ENCODE data around the gene MUSK. TPM values are rescaled to one million over a fixed set of nuclear protein-coding genes. Genes with fewer than 3 reads are reported as not detected.
"Not testable (repeated sequence)": the region's sequence is repeated elsewhere in the genome, so short reads cannot be mapped to it uniquely, and the experiment has no call there.

The MUSK gene
- total RNA-seq, 3 donors from 2014 or later: not detected

GRCh38 chr9:110659891-110660541 lies 8.6 kb upstream of the MUSK start:
- ATAC-seq (no peak), DNase-seq (no peak)
- Mint-ChIP-seq H3K9me3 (peaks cover 3% of the 10 kb centered on the region), H3K4me1 (ENCODE audit: low read depth) (no peaks in the 10 kb centered on the region), H3K36me3 (ENCODE audit: insufficient read depth) (no peaks in the 10 kb centered on the region), H3K27me3 (ENCODE audit: low read depth) (no peaks in the 10 kb centered on the region), H3K4me3 (no peak overlapping the region)

DNA sequence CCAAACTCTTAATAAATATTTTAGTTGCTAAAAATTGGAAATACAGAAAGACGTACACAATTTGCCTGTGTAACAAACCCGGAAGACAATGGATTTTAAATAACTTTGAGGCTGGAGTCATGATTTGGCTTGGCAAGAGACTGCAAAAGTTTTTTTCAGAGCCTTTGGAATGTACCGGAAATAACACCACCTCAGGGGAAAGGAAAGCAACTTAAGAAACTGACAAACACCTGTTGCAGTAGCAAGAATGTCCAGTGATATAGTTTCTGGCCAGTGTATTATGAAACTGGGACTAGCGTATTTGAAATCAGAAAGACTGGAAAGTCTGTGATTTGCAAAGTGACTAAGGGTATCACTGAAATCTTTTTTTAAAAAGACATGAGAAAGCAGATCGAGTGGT lies 842 bp downstream of the MUSK start:
- Mint-ChIP-seq H3K9me3 (no peaks in the 10 kb centered on the region), H3K4me3 (no peak overlapping the region), H3K27me3 (ENCODE audit: low read depth) (no peaks in the 10 kb centered on the region), H3K4me1 (ENCODE audit: low read depth) (no peaks in the 10 kb centered on the region), H3K36me3 (ENCODE audit: insufficient read depth) (no peaks in the 10 kb centered on the region)
- ATAC-seq (no peak), DNase-seq (no peak)

- Mint-ChIP-seq H3K4me3 (no peak overlapping the region), H3K36me3 (ENCODE audit: insufficient read depth) (no peaks in the 10 kb centered on the region), H3K27me3 (ENCODE audit: low read depth) (no peaks in the 10 kb centered on the region), H3K4me1 (ENCODE audit: low read depth) (no peaks in the 10 kb centered on the region), H3K9me3 (no peaks in the 10 kb centered on the region)
- ATAC-seq (no peak), DNase-seq (no peak)
Observed at GRCh38 chr9:110671849-110672248, 3.3 kb downstream of the MUSK start.

GRCh38 chr9:110672873-110673510 lies 4.4 kb downstream of the MUSK start:
- DNase-seq: no peak
- no peak for ATAC-seq
- H3K4me1 Mint-ChIP-seq (ENCODE audit: low read depth): no peaks in the 10 kb centered on the region
- no peaks in the 10 kb centered on the region for H3K36me3 Mint-ChIP-seq (ENCODE audit: insufficient read depth)
- H3K9me3 Mint-ChIP-seq: peaks cover 7% of the 10 kb centered on the region
- H3K27me3 Mint-ChIP-seq (ENCODE audit: low read depth): no peaks in the 10 kb centered on the region
- H3K4me3 Mint-ChIP-seq: no peak overlapping the region

DNA sequence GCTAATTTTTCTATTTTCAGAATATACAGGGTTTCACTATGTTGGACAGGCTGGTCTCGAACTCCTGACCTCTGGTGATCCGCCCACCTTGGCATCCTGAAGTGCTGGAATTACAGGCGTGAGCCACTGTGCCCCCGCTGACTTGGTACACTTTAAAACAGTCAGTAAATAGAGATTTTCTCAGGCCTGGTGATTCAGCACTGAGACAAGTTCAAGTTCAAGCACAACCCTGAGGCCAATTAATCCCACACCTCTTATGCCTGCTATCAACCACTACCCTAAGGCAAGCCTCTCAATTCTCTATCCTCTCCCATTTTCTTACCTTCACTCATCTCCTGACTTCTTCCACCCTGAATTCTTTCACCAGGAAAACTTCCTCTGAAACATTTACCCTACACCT lies 18.9 kb downstream of the MUSK start:
- no peaks in the 10 kb centered on the region for H3K27me3 Mint-ChIP-seq (ENCODE audit: low read depth)
- no peak overlapping the region for H3K4me3 Mint-ChIP-seq
- ATAC-seq: no peak
- H3K9me3 Mint-ChIP-seq: peaks cover 5% of the 10 kb centered on the region
- H3K36me3 Mint-ChIP-seq (ENCODE audit: insufficient read depth): no peaks in the 10 kb centered on the region
- H3K4me1 Mint-ChIP-seq (ENCODE audit: low read depth): no peaks in the 10 kb centered on the region
- DNase-seq: no peak

DNA sequence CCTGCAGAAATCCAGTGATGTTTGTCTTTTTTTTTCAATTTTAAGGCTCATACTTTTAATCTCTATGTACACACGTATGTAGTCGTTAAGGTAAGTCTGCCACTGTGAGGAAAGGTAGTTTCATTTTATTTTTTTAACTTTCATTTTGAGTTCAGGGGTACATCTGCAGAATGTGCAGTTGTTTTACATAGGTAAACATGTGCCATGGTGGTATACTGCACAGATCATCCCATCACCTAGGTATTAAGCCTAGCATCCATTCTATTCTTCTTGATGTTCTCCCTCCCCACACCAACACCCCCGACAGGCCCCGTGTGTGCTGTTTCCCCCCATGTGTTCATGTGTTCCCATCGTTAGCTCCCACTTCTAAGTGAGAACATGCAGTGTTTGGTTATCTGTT lies 19.7 kb downstream of the MUSK start:
- DNase-seq: no peak

DNA sequence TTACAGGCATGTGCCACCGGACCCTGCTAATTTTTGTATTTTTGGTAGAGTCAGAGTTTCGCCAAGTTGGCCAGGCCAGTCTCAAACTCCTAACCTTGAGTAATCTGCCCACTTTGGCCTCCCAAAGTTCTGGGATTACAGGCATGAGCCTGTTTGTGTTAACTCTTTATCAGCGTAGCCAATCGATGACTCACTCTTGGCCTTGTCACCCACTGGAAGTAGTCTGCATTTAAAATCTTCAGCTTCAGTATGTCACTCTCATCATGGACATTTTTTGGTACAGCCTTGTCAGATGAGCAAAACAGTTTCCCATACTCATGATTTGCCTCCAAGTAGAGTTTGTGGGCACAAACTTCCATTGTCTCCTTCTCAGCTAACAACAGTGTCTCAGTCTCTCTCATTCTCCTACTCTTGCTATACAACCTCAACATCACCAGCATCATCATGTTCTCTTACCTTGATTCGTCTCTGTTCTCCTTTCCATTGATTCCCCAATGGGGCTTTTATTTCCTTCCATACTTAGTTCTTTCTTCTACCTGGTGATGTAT lies 22.5 kb downstream of the MUSK start:
- Mint-ChIP-seq H3K36me3 (ENCODE audit: insufficient read depth) (no peaks in the 10 kb centered on the region), H3K4me3 (no peak overlapping the region), H3K9me3 (peaks cover 5% of the 10 kb centered on the region), H3K27me3 (ENCODE audit: low read depth) (no peaks in the 10 kb centered on the region), H3K4me1 (ENCODE audit: low read depth) (no peaks in the 10 kb centered on the region)
- ATAC-seq (no peak), DNase-seq (no peak)

More for the DNA sequence above, 19.7 kb downstream of the MUSK start:
- ATAC-seq: no peak
- Mint-ChIP-seq H3K9me3 (peaks cover 5% of the 10 kb centered on the region), H3K27me3 (ENCODE audit: low read depth) (no peaks in the 10 kb centered on the region), H3K4me1 (ENCODE audit: low read depth) (no peaks in the 10 kb centered on the region), H3K36me3 (ENCODE audit: insufficient read depth) (no peaks in the 10 kb centered on the region), H3K4me3 (no peak overlapping the region)

GRCh38 chr9:110695846-110696245 lies 27.3 kb downstream of the MUSK start:
- not testable (repeated sequence) for H3K9me3 Mint-ChIP-seq; ATAC-seq; H3K4me3 Mint-ChIP-seq; H3K27me3 Mint-ChIP-seq (ENCODE audit: low read depth); DNase-seq; H3K36me3 Mint-ChIP-seq (ENCODE audit: insufficient read depth); H3K4me1 Mint-ChIP-seq (ENCODE audit: low read depth)

DNA sequence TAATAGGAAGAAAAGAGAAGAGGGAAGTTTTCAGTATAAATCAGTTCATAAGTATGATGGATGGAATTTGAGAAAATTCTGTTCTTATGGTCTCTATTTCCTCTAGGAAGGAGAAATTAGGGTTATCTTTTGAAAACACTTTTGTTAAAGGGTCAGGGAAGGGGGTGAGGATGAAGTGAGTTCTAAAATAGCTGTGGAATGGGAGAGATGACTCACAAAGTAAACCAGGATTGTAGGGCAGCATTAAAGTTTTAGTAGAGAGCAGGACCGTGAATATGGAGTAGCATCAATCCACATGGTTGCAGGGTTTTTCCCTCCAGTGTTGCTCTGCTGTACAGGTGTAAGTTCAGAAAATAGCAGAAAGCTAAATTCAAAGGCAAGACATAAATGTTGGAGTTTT lies 32.4 kb downstream of the MUSK start:
- Mint-ChIP-seq H3K9me3 (no peaks in the 10 kb centered on the region), H3K27me3 (ENCODE audit: low read depth) (no peaks in the 10 kb centered on the region), H3K36me3 (ENCODE audit: insufficient read depth) (no peaks in the 10 kb centered on the region), H3K4me1 (ENCODE audit: low read depth) (no peaks in the 10 kb centered on the region), H3K4me3 (no peak overlapping the region)
- DNase-seq: no peak
- ATAC-seq: no peak

- Mint-ChIP-seq H3K36me3 (ENCODE audit: insufficient read depth) (no peaks in the 10 kb centered on the region), H3K4me1 (ENCODE audit: low read depth) (no peaks in the 10 kb centered on the region), H3K27me3 (ENCODE audit: low read depth) (no peaks in the 10 kb centered on the region), H3K4me3 (no peak overlapping the region), H3K9me3 (no peaks in the 10 kb centered on the region)
- ATAC-seq (no peak), DNase-seq (no peak)
Observed at GRCh38 chr9:110703669-110704068, 35.1 kb downstream of the MUSK start.

DNA sequence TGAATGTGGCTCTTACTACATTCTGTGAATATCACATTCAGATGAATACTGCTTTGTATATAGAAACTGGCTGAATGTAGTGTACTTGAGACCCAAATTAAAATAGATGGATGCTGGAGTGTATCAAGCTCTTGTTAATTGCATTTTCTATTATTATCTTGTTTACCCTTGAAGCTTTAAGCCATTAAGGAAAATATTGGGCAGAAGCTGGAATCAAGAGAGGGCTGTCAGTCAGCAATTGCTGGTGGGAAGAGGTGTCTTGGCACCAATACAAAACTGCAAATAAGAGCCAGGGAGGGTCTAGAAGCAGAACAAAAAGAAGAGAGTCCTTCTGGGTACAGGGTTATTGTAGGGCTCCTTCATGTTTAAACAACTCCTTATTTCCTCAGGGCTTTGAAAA lies 38.8 kb downstream of the MUSK start:
- Mint-ChIP-seq H3K36me3 (ENCODE audit: insufficient read depth) (no peaks in the 10 kb centered on the region), H3K9me3 (no peaks in the 10 kb centered on the region), H3K4me3 (no peak overlapping the region), H3K27me3 (ENCODE audit: low read depth) (no peaks in the 10 kb centered on the region), H3K4me1 (ENCODE audit: low read depth) (no peaks in the 10 kb centered on the region)
- no peak for ATAC-seq
- no peak for DNase-seq

- Mint-ChIP-seq H3K9me3 (peaks cover 3% of the 10 kb centered on the region), H3K27me3 (ENCODE audit: low read depth) (no peaks in the 10 kb centered on the region), H3K4me3 (no peak overlapping the region), H3K36me3 (ENCODE audit: insufficient read depth) (no peaks in the 10 kb centered on the region), H3K4me1 (ENCODE audit: low read depth) (no peaks in the 10 kb centered on the region)
- ATAC-seq (no peak), DNase-seq (no peak)
Observed at GRCh38 chr9:110710420-110710819, 41.8 kb downstream of the MUSK start.

- Mint-ChIP-seq H3K4me3 (no peak overlapping the region), H3K36me3 (ENCODE audit: insufficient read depth) (no peaks in the 10 kb centered on the region), H3K4me1 (ENCODE audit: low read depth) (no peaks in the 10 kb centered on the region), H3K27me3 (ENCODE audit: low read depth) (no peaks in the 10 kb centered on the region), H3K9me3 (peaks cover 3% of the 10 kb centered on the region)
- no peak for DNase-seq
- ATAC-seq: no peak
Observed at GRCh38 chr9:110712955-110713354, 44.4 kb downstream of the MUSK start.

GRCh38 chr9:110714314-110714713 lies 45.7 kb downstream of the MUSK start:
- H3K9me3 Mint-ChIP-seq: peaks cover 3% of the 10 kb centered on the region
- ATAC-seq (no peak), DNase-seq (no peak)
- H3K4me1 Mint-ChIP-seq (ENCODE audit: low read depth): no peaks in the 10 kb centered on the region
- no peak overlapping the region for H3K4me3 Mint-ChIP-seq
- no peaks in the 10 kb centered on the region for H3K27me3 Mint-ChIP-seq (ENCODE audit: low read depth)
- no peaks in the 10 kb centered on the region for H3K36me3 Mint-ChIP-seq (ENCODE audit: insufficient read depth)

DNA sequence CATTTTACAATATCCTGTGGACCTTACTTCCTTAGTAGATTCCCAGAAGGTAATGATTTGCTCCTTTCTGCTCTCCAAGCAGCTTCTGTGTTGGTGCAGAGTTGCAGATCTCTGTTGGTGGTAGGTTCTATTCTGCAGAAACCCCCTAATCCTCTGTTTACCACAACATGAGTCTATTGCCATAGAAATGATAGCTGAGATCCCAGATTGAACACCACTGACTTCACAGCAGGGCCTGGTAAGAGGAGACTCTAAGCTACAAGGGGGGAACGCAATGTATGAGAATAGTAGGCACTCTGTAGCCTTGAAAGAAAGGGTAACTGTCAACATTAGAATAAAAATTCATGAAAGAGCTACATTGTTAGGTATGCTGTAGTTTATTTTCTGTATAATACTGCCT lies 59.5 kb downstream of the MUSK start:
- ATAC-seq: no peak
- DNase-seq: no peak
- Mint-ChIP-seq H3K36me3 (ENCODE audit: insufficient read depth) (no peaks in the 10 kb centered on the region), H3K27me3 (ENCODE audit: low read depth) (no peaks in the 10 kb centered on the region), H3K9me3 (no peaks in the 10 kb centered on the region), H3K4me3 (no peak overlapping the region), H3K4me1 (ENCODE audit: low read depth) (no peaks in the 10 kb centered on the region)
